Caco-2 (cell line): Measurements from ENCODE around the gene PLEKHG4. TPM values are rescaled to one million over a fixed set of nuclear protein-coding genes. Genes with fewer than 3 reads are reported as not detected.

ENCODE experiments used
- BruUV-seq: library from RNA; stranded (reverse); fragments of 400-500 nt; replicated peaks from 2 replicates; lab custom pipeline; 2021; lab: Mats Ljungman, UMichigan
- CTCF ChIA-PET: fragments of 300-600 bp; sonication (Branson Sonifier 250); formaldehyde crosslinking; loops from one replicate; lab custom pipeline; 2022; ENCODE audit warnings: antibody characterized with exemption; lab: Charles Lee
- POLR2A ChIA-PET: fragments of 300-600 bp; sonication (Branson Sonifier 250); formaldehyde crosslinking; loops from one replicate; lab custom pipeline; 2022; ENCODE audit warnings: antibody characterized with exemption; lab: Charles Lee
- DNase-seq, 2 experiments: peaks; one replicate each; pipeline versions ENCODE4 v3.0.0 to v3.0.0-alpha.2; 2020 to 2022
- H3K27me3 ChIP-seq: replicated peaks from 2 replicates; pipeline ENCODE4 v1.6.0; 2011; ENCODE audit warnings: low read length; ENCODE audit not compliant: control insufficient read depth, insufficient read depth
- H3K36me3 ChIP-seq: 2 replicates; pipeline ENCODE4 v1.5.1; 2011; ENCODE audit warnings: low read length; ENCODE audit not compliant: control insufficient read depth, insufficient read depth
- H3K4me1 ChIP-seq: fragments of 250-450 bp; sonication (Bioruptor Pico); 2 replicates; pipeline ENCODE4 v1.5.1; 2020; ENCODE audit warnings: mild to moderate bottlenecking
- H3K4me3 ChIP-seq: 2 replicates; pipeline ENCODE4 v1.5.1; 2011; ENCODE audit warnings: low read depth, mild to moderate bottlenecking, control low read depth, low read length
- H3K9me3 ChIP-seq: fragments of 250-450 bp; sonication (Bioruptor Pico); 2 replicates; pipeline ENCODE4 v1.5.1; 2020; ENCODE audit warnings: mild to moderate bottlenecking, moderate library complexity
- H3K27ac Mint-ChIP-seq: one replicate; pipeline ENCODE4 v1.8.0; 2022; ENCODE audit warnings: mixed read lengths; ENCODE audit not compliant: unreplicated experiment
- H3K27me3 Mint-ChIP-seq: one replicate; pipeline ENCODE4 v1.8.0; 2022; ENCODE audit warnings: mixed read lengths; ENCODE audit not compliant: insufficient read depth, unreplicated experiment
- H3K36me3 Mint-ChIP-seq: one replicate; pipeline ENCODE4 v1.8.0; 2022; ENCODE audit warnings: mild to moderate bottlenecking, mixed read lengths; ENCODE audit not compliant: insufficient read depth, unreplicated experiment
- H3K4me1 Mint-ChIP-seq: one replicate; pipeline ENCODE4 v1.8.0; 2022; ENCODE audit warnings: low read depth, mixed read lengths; ENCODE audit not compliant: unreplicated experiment
- H3K4me3 Mint-ChIP-seq: one replicate; pipeline ENCODE4 v1.8.0; 2022; ENCODE audit warnings: mild to moderate bottlenecking, moderate library complexity, mixed read lengths; ENCODE audit not compliant: unreplicated experiment
- H3K9me3 Mint-ChIP-seq: one replicate; pipeline ENCODE4 v1.8.0; 2022; ENCODE audit warnings: mixed read lengths; ENCODE audit not compliant: unreplicated experiment
- intact Hi-C: fragments of 100-400 bp; cut with micrococcal nuclease; formaldehyde crosslinking; loops from one replicate; pipeline ENCODE4 v1.10.0; 2022; ENCODE audit not compliant: unreplicated experiment
- total RNA-seq: library from RNA; stranded (reverse); gene quantifications from 2 replicates; pipeline ENCODE4 v1.2.3, GENCODE V29; 2022
- TF ChIP-seq, protein P1 (sequence below), 2 experiments: fragments of 200-600 bp in 1 of 2; IDR thresholded peaks; 1 replicate in 1 of 2; 2 replicates in 1 of 2; pipeline versions ENCODE4 v1.5.1 to v1.8.0; 2011 to 2022; ENCODE audit warnings: antibody characterized with exemption in 1 of 2, control low read depth in 1 of 2, inconsistent platforms in 1 of 2, low read depth in 1 of 2, low read length in 1 of 2, mild to moderate bottlenecking in 1 of 2, moderate library complexity in 1 of 2; ENCODE audit not compliant: insufficient read depth in 1 of 2, severe bottlenecking in 1 of 2, unreplicated experiment in 1 of 2

Gene PLEKHG4
- total RNA-seq, 1 experiment from 2014 or later = 91.0 TPM

DNA sequence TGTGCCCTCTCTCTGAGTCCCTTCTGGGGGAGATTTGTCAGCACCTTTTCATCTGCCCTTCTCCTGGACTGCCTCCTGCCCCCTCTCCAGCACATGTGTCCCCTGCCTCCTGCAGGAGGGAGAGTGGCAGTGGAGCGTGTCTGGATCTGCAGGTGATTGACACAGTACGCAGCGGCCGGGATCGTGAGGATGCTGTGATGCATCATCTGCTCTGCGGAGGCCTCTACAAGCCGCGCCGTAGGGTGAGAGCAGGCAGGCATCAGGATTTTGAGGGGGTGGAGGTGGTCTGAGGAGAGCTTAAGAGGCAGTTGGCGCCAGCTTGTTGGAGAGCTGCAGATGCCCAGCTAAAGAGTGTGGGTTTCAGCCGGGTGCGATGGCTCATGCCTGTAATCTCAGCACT is 19.6 kb upstream of the PLEKHG4 start:
- H3K27ac Mint-ChIP-seq = no peak overlapping the region
- intact Hi-C loops = loop anchor here (1.0 to 2.0 kb wide), 4 partner anchors 19 to 207 kb away; partner anchors contain the start of gene PLEKHG4
- POLR2A ChIA-PET = interaction anchor here (1.6 kb wide), 1 partner anchor 26 kb away, joined by 4 read pairs; no protein-coding TSS in a partner anchor
- H3K9me3 ChIP-seq = no peaks in the 10 kb centered on the region
- CTCF ChIA-PET = interaction anchor here (0.7 to 2.1 kb wide), 12 partner anchors 10 to 460 kb away, joined by 3 to 69 read pairs (median 10); partner anchors contain the start of genes FHOD1, KCTD19, LRRC36 and TMEM208
- no peaks in the 10 kb centered on the region for H3K27me3 ChIP-seq
- no TSS peak for BruUV-seq
- TF ChIP-seq, protein P1, sequence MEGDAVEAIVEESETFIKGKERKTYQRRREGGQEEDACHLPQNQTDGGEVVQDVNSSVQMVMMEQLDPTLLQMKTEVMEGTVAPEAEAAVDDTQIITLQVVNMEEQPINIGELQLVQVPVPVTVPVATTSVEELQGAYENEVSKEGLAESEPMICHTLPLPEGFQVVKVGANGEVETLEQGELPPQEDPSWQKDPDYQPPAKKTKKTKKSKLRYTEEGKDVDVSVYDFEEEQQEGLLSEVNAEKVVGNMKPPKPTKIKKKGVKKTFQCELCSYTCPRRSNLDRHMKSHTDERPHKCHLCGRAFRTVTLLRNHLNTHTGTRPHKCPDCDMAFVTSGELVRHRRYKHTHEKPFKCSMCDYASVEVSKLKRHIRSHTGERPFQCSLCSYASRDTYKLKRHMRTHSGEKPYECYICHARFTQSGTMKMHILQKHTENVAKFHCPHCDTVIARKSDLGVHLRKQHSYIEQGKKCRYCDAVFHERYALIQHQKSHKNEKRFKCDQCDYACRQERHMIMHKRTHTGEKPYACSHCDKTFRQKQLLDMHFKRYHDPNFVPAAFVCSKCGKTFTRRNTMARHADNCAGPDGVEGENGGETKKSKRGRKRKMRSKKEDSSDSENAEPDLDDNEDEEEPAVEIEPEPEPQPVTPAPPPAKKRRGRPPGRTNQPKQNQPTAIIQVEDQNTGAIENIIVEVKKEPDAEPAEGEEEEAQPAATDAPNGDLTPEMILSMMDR (IDR thresholded peaks at IDR 0.05; ENCODE audit: insufficient read depth in 1 of 2, low read depth in 1 of 2, low read length in 1 of 2, severe bottlenecking in 1 of 2, unreplicated experiment in 1 of 2) = no peak
- DNase-seq = no peak
- H3K4me1 ChIP-seq = no peaks in the 10 kb centered on the region; the same call in 1 of the 2 replicates
- H3K4me3 ChIP-seq = no peak overlapping the region
- no peaks in the 10 kb centered on the region for H3K27me3 Mint-ChIP-seq
- no peak overlapping the region for H3K4me3 Mint-ChIP-seq
- H3K36me3 ChIP-seq = no peaks in the 10 kb centered on the region
- no peaks in the 10 kb centered on the region for H3K36me3 Mint-ChIP-seq
- no peaks in the 10 kb centered on the region for H3K4me1 Mint-ChIP-seq
- H3K9me3 Mint-ChIP-seq = no peaks in the 10 kb centered on the region

DNA sequence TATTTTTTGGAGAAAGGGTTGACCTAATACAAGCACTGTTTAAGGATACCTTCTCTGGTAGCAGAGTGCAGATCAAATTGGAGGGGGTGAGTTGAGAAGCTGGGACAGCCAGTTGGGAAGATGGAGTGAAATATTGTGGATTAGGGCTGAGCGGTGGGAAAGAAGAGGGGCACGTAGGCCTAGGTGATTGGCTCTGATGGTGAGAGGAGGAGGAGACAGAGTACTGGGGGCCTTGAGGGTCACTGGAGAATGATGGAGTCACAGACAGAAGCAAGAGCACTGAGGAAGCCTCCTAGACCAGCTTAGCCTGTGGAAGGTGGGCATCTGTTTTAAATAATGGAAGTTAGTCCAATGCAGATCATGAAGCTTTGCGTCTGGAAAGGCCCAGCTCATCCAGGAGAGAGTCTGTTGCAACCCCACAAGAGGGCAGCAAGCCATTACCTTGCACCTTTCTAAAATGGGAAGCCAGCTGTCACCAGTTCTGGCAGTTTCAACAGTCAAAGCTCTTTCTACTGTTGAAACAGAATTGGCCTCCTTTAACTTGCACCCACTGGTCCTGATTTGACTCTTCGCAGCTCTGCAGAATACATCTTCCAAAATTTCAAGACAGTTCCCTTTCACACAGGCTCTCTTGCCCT is 18.8 kb upstream of the PLEKHG4 start:
- no peak overlapping the region for H3K27ac Mint-ChIP-seq
- peak; percentile 64 to 72 for DNase-seq

DNA sequence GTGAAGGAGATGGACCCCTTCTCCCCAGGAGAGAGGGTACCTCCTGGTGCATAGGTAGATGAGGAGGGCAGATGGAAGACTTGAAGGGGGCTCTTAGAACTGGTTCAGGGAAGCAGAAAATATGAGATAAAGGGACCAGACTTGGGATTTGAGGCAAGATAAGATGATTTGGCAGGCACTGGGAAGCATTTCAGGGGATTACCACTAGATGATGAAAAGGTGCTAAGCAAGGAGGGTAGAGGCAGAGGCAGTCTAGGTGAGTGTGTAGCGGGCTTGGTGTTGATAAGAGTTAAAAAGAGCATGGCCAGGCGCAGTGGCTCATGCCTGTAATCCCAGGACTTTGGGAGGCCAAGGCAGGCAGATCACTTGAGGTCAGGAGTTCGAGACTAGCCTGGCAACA is 16.1 kb upstream of the PLEKHG4 start:
- DNase-seq = no peak
- Histone ChIP-seq H3K4me3 (no peak overlapping the region), H3K9me3 (no peaks in the 10 kb centered on the region), H3K27me3 (no peaks in the 10 kb centered on the region), H3K36me3 (no peaks in the 10 kb centered on the region), H3K4me1 (peaks cover 6% of the 10 kb centered on the region)
- Mint-ChIP-seq H3K36me3 (no peaks in the 10 kb centered on the region), H3K4me1 (peaks cover 7% of the 10 kb centered on the region), H3K27me3 (no peaks in the 10 kb centered on the region), H3K9me3 (no peaks in the 10 kb centered on the region), H3K4me3 (no peak overlapping the region), H3K27ac (no peak overlapping the region)
- POLR2A ChIA-PET = no interaction called here
- BruUV-seq = no TSS peak
- CTCF ChIA-PET = no interaction called here
- intact Hi-C loops = no loop called here
- TF ChIP-seq, protein P1 (IDR thresholded peaks at IDR 0.05; ENCODE audit: insufficient read depth in 1 of 2, low read depth in 1 of 2, low read length in 1 of 2, severe bottlenecking in 1 of 2, unreplicated experiment in 1 of 2) = no peak

More for the DNA sequence above, 18.8 kb upstream of the PLEKHG4 start:
- no peaks in the 10 kb centered on the region for H3K27me3 Mint-ChIP-seq
- ChIA-PET POLR2A (interaction anchor here (0.9 to 1.6 kb wide), 4 partner anchors 13 to 25 kb away, joined by 3 to 24 read pairs (median 4); partner anchors contain the start of genes FHOD1 and PLEKHG4), CTCF (interaction anchor here (0.6 to 2.1 kb wide), 31 partner anchors 8 to 459 kb away, joined by 3 to 69 read pairs (median 6); partner anchors contain the start of genes ATP6V0D1, FHOD1, HSD11B2 and KCTD19)
- no peak overlapping the region for H3K4me3 Mint-ChIP-seq
- Histone ChIP-seq H3K4me1 (no peaks in the 10 kb centered on the region; the same call in 1 of the 2 replicates), H3K27me3 (no peaks in the 10 kb centered on the region), H3K9me3 (no peaks in the 10 kb centered on the region), H3K4me3 (no peak overlapping the region), H3K36me3 (no peaks in the 10 kb centered on the region)
- BruUV-seq = no TSS peak
- TF ChIP-seq, protein P1 (IDR thresholded peaks at IDR 0.05; ENCODE audit: insufficient read depth in 1 of 2, low read depth in 1 of 2, low read length in 1 of 2, severe bottlenecking in 1 of 2, unreplicated experiment in 1 of 2) = peak; percentile 67 to 84
- H3K9me3 Mint-ChIP-seq = no peaks in the 10 kb centered on the region
- intact Hi-C loops = loop anchor here (1.0 to 2.0 kb wide), 4 partner anchors 18 to 206 kb away; partner anchors contain the start of gene PLEKHG4
- no peaks in the 10 kb centered on the region for H3K36me3 Mint-ChIP-seq
- no peaks in the 10 kb centered on the region for H3K4me1 Mint-ChIP-seq
